GM19351 (cell line): ENCODE data around the gene RHBDD1.
A peak's percentile ranks its signal among the peaks of the same experiment; 100 is the strongest.

ENCODE experiments used
- ATAC-seq: cut with Tn5 transposase; IDR thresholded peaks from one replicate; pipeline ENCODE4 v1.9.1; 2021; ENCODE audit warnings: mild to moderate bottlenecking, moderate library complexity; ENCODE audit not compliant: unreplicated experiment

Gene RHBDD1

DNA sequence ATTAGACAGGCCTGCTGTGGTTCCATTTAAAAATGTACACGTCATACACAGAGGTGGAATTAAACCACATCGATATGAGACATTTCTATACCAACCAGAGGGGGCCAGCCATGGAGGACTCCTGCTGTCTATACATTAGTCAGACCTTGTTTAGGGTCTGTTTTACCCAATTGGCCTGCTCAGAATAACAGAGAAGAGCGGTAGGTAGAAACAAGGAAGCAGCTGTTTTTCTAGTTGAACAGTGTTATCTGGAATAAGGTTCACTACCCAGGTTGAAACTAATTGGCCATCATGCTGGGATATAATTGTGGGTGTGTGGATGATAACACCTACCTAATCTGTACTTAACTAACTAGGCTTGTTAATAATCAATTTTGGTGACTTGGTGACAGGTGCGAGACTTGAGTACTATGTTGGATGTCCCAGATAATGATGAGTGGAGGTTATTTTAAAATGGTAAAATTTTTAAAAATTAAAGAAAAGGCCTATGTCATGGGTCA, 47.5 kb downstream of the RHBDD1 start:
- no peak for ATAC-seq

DNA sequence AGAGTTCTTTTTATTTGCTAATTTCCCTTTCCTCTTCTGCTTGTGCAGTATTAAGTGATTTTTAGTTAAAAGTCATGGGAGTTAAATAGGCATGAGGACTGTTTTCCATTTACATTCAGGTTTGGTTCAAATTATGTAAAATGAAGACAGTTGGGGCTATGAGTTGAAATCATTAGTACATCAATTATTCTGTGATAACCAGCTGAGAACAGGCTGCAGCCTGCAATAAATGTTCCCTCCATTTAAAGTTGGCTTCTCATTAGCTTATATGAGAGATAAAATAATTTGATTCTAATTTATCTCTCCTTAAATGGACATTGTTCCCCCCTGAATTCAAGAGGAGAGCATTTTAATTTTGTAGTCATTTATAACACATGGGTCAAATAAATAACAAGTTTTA, 48.3 kb downstream of the RHBDD1 start:
- no peak for ATAC-seq

DNA sequence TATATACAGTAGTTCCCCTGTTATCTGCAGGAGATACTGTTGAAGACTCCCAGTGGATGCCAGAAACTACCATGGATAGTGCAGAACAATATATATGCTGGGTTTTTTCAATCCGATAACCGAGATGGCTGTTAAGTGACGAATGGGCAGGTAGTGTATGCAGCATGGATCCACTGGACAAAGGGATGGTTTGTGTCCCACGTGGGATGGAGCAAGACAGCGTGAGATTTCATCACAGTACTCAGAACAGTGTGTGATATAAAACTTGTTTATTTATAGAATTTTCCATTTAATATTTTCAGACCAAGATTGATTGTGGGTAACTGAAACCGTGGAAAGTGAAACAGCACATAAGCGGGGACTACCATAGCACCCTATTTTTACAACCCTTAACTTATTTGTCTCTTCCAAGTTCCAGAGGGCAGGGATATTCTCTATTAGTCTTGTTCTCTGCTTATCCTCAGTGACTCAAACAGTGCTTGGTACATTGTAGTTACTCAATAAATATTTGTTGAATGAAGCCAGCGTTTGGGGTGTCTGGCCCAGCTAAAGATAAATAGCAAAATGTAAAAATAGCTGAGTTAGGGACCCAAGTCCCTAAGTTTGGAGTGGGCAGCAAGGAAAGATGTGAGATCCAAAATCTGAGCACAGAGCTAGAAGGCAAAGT, 50.0 kb downstream of the RHBDD1 start:
- no peak for ATAC-seq

DNA sequence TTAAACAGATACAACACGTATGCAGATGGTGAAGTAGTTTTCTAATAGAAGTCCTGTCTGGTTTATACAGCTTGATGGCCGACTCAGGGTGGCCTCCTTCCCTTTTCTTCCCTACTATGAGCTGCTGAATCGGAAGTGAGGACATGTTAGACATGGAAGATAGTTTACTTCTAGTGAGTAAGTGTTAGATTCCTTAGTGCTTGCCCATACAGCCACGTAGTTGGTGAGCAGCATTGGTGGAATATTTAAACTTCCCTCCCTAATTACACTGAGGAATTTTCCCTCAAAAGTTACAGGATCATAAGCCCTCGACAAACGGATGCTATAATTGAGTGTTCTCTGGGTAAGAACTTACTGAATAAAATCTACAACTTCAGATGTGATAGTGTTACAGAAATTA, 52.1 kb downstream of the RHBDD1 start:
- ATAC-seq = no peak

DNA sequence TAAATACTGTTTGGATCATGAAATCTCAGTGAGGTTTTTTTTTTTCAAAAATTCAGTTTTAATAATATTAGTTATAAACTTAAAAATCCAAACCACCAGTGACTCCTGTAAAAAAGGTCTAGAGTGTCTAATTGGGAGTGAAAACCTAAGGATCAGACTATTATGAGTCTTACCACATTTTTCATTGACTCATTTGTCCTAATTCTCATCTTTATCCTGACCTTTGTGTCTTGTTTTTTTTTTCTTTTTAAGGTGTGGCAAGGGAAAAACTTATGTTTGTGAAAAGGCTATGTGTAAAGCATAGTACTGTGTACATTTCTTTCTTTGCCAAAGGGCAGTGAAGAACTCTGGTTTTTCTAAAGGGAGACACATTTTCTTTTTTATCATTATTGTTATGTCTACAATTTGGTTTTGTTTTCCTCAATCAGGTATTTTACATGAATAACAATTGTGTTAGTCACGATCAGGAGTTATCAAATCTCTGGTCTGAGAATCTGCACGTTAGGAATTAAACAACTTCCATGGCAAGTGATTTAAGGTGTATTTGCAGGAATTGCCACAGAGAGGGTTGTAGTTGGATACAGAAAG, 52.6 kb downstream of the RHBDD1 start:
- ATAC-seq = no peak

DNA sequence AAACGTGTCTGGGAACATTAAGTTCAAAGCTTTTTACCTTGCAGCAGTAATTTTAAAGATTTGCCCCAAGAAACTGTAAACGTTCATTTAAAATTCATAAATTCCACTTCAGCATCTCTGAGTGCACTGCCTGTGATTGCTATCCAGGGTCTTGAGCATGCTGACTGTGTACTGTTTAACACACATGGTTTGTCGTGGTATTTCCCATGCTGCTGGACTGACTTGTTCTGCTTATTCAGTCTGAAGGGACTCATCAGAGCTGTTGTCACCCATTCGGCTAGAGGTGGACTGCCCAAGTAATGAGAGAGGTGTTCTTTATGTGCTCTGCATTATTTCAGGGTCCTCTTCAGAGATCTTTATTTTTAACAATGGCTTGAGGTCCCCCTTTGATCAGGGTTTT, 53.1 kb downstream of the RHBDD1 start:
- no peak for ATAC-seq

DNA sequence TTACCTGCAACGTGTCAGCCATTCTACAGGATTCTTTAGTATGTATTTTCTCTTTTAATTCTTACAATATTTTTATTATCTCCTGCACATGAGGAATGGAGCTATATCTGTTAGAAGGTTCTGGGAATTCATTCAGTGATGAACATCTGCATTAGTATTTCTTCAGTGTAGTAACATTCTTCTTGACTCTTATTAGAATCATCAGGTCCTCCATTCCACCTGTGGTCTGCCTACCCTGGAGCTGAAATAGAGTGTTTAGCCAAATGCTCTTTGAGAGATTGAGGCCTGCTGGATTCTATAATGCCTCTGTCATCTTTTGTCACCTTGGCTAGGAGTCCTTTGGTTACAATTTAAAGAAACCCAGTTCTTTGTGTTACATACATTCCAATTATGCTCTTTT, 54.4 kb downstream of the RHBDD1 start:
- no peak for ATAC-seq

DNA sequence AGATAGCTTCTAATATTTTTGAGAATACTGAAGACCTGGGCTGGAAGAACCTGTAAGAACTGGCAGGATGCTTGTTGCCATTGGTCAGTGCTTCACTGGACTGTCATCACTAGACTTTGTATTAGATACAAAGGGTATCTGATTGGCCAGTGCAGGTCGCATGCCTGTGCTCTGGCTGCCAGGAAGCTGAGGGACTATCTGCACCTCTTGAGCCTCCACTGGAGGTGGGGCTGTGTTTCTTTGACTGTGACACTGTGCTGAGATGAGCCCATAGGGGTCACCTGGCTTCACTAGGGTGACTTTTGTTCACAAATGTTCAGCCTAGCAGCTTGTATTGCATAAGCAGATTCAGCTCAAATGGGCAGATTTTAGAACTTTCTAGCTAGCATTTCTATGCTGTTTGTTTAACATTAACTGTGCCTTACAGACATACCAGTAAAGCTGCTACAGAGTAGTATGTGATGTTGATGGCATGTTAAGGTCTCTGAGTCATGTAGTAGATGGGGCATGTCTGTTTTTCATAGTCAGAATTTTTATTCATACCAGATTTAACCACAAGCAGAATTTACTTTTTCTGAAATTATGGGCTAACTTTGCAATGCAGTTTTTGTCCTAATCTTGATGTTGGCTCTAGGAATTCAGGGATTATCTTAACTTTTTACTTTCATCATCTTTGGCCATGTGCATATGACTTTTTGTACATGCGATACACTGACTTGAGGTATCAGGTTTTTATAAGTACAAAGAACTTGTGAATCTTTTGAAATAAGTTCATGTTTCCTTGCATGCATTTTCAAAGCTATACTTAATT, 56.1 kb downstream of the RHBDD1 start:
- no peak for ATAC-seq

DNA sequence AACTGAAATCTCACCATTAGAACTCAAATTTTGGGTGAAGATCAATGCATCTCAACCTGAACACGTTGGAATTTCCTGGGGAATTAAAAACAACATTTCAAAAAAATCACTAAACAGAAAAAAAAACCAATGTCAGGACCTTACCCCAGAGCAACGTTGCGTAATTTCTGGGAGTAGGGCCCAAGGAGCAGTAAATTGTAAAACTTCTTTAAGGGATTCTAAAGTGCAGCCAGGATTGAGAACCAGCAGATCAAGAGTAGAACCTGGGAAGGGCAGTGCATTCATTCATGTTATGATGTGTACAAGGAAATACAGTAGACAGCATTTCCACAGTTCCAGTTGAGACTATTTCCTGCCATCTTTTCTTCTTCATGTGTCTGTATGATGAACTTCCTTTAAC, 56.9 kb downstream of the RHBDD1 start:
- no peak for ATAC-seq

DNA sequence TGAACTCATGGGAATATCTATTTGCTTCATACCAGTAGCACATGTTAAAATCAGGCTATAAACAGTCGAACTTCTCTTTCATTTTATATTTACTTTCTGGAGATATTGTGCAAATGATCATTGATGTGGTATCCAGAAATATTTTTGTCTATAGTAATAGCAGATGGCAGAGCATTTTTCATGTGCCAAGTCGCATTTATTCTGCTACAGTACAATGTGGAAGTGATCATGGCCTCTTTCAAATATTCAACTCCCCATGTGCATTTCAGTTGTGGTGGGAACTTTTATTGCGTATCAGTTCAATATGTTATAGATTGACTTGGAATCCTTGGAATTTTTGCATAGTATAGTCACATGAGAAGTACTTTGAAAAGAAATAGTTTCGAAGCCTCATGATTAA, 57.4 kb downstream of the RHBDD1 start:
- no peak for ATAC-seq

DNA sequence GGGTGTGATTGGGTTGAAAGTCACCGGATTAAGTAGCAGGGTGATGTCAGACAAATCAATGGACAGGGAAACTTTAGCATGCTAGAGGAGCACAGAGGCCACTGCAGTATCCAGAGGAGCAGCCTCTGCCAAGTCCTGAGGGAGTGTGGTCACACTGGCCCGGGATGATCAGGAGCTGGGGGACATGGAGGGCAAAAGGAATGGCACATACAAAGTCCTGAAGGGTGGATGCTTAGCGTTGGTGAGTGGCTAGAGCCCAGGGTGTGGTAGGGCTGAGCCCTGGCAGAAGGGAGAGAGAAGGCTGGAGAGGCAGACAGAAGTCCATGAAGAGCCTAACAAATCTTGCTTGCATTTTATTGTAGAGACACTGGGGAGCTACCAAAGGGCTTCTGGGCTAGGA, 58.9 kb downstream of the RHBDD1 start:
- ATAC-seq = no peak

DNA sequence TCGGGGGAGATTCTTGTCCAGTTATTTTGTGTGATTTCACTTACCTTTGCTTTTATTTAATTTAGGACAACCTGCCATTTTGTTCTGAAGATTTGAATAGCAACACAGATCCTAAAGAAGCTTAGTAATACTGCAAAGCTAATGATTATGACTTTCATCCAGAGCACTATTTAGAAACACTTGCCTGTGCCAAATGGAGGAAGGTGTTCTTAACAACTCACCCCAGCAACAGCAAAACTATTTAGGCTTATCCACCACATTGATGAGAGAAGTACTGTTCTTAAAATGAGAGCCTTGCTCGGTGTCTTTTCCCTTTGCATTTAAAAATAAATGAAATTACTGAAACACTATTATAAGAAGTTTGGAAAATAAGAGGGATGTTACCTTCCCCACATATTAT, 59.7 kb downstream of the RHBDD1 start:
- no peak for ATAC-seq

DNA sequence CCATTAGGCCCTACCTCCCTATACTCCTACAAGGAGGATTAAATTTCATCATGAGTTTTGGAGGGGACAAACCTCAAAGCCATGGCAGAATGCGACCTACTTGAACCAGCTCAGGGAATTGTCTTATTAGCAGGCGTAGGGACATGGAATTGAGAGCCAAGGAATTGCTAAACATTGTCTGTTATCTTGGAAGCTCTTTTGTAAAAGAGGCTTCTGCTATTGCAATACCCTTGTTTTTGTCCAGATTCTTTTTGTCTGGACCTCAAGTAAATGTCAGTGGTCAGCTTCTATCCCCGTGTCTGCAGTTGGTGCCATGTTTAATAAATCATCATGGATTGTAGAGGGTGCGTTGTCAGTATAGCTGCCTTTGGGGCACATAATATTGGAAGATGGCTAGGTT, 62.3 kb downstream of the RHBDD1 start:
- no peak for ATAC-seq

DNA sequence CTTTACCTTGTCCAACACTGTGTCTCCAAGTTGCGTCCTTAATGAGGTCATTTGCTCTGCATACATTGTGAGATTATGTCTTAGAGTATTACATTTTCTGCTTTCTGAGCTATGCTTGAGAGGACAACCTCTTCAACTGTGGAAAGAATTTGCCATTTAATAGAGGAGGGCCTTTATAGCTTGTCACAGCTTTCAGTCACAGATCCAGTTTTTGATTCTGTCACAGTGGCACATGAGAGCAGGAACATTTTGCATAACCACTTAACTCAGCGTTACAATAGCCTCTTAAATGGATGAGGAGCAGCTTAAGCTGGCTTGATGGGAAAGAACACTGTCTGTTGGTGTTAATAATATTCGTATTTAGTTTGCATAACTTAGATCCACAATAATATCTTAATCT, 63.0 kb downstream of the RHBDD1 start:
- ATAC-seq = no peak

DNA sequence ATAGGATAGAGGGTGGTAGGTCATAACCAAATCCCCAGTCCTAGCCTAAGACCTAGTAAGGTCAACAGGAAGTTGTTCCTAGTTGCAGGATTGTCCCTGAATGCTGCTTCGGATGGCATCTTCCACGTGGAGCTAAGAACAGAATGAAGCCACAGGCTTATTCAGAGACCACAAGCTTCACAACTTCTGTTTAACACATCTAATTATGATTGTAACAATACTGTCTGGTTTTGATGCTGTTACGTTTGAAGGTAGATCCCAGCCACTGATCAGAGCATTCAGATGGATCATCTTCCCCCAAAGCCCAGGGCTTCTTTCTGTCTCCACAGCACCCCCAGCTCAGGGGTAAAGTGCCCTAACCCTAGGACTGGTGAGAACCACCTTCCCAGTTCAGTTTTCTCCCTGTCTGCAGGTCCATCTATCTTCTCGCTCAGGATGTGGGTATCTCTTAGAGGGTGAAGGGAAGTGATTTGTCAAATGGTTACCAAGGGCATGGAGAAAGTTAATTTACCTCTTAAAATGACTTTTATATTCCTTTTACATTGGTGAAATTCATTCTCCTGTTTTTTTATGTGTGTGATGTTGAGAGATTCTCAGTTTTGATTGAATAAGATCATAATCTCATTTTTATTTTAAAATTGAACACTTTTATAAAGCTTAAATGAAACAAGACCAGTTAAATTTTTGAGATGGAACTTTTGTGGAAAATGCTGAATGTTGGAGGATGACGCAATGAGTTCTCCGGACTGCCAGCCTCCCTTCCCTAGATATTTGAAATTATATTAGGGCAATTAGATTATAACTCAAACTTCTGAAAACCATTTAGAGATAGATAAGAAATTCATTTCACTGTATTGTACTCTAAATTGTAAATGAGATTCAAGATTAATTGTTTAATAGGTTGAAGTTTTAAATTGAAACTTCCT, 66.5 kb downstream of the RHBDD1 start:
- ATAC-seq = no peak

DNA sequence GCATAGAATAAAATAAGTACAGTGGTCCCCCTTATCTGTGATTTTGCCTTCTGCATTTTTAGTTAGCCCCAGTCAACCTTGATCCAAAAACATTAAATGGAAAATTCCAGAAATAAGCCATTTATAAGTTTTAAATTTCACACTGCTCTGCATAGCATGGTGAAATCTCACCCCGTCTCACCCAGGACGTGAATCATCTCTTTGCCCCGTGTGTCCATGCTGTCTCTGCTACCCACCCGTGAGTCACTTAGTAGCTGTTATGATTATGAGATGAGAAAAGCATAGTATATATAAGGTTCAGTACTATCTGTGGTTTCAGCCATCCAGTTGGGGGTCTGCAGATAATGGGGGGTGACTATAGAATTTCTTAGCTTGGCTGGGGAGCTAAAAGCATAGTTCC, 67.3 kb downstream of the RHBDD1 start:
- ATAC-seq = no peak

DNA sequence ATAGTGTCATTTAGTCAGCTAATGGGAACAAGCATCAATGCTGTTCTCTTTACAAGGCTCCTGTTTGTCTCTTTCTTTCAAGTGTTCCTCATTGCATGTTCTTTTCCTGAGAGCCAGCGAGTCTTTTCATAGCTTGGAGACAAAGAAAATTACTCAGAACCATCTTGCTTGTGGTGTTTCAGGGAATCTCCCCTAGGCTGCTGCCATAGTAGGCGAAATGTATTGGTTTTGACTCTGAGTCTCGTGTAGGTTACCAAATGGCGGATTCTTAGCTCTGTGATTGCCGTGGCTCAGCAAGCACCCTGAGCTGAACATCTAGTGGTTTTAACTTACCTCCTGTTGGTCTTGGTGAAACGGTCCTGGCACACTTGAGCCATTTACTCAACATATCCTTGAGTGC, 68.7 kb downstream of the RHBDD1 start:
- peak; percentile 42 for ATAC-seq

DNA sequence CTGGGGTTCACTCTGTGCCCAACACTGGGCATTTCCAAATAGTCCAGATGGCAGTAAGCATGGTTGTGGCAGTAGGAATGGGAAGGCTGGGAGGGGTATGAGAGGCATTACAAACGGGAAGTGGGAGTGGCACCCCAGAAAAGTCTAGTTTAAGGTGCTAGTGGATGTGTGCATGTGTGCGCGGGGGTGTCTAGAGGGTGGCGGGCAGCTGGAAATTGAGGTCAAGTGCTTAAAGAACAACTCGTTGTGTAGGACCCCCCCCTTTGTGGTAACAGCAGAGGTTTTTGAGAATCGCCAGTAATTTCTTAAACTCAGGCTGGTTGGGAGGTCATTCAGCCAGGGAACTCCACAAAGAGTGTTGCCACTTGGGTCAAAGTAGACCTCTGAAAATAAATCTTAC, 69.9 kb downstream of the RHBDD1 start:
- ATAC-seq = peak; percentile 22

DNA sequence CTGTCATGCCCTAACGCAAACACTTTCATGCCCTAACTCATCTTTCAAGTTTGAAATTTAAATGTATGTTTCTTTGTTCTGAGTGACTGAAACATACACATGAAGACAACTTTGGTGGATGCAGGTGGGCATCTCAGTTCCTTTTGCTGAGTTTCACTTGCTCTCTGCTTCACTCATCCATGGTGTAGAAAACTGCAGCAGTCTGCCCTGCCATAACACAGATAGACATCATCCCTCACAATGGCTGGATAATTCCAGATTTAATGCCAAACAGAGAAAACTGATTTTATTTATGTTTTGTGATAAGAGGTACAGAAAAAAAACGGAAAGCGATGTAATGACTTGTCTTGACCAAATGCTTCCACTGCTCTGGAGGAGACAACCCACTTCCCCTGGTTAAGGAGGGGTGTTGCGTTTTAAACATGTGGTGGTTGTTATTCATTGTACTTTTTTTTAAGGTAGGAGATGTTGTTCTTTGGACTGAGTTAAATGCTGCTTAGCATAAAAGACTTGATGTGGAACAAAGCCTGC, 70.4 kb downstream of the RHBDD1 start:
- peak; percentile 84 for ATAC-seq

DNA sequence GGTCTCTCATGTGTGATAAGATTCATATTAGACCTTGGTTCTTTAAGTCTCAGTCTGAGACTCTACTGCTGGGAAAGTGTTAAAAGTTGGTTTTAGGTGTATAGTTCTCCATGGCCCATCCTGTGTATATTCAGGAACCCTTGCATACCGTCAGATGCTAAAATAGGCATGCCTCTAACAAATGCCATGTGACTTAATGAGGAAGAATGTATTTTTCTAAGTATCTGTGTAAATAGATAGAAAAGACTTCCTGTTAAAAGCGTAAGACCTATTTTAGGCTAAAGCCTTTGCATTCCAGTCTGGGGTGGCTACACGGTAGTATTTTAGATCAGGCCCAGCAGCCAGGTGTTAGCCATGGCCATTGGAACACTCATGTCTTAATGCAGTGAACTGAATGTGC, 73.3 kb downstream of the RHBDD1 start:
- ATAC-seq = no peak

DNA sequence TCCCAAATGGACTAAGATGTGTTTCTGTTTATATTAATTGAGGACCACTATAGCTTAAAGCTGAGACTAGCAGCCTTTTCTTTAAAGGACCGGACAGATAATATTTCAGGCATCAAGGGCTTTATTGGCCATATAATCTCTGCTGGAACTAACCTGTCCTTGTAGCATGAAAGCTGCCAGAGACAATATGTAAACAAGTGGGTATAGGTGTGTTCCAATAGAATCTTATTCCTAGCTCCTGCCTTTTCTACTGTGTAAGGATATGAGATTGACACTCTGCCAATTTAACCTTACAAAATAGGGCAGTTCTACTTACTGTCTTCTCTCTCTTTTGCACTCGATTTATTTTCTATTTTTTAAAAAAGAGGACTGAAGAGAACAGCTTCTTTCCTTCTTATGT, 74.0 kb downstream of the RHBDD1 start:
- ATAC-seq = no peak
